GM12872 (cell line): Measurements from ENCODE around the gene NINL.

Experiments
- CTCF ChIP-seq: IDR thresholded peaks from 3 replicates; pipeline ENCODE4 v1.5.1; 2011; ENCODE audit warnings: low read depth, mild to moderate bottlenecking, low read length, moderate library complexity; ENCODE audit not compliant: insufficient read depth

Gene NINL

GRCh38 chr20:25497586-25498279 lies 87.6 kb downstream of the NINL start:
- no peak for TF ChIP-seq CTCF

- no peak for TF ChIP-seq CTCF
These were observed 88.3 kb downstream of the NINL start for GRCh38 chr20:25496968-25497401.

- no peak for TF ChIP-seq CTCF
These were observed 89.0 kb downstream of the NINL start for GRCh38 chr20:25496165-25496967.

GRCh38 chr20:25495189-25495824 lies 90.0 kb downstream of the NINL start:
- TF ChIP-seq CTCF = no peak

GRCh38 chr20:25494506-25495188 lies 90.7 kb downstream of the NINL start:
- TF ChIP-seq CTCF = no peak

- TF ChIP-seq CTCF = no peak
These were observed 91.4 kb downstream of the NINL start for GRCh38 chr20:25493748-25494505.

GRCh38 chr20:25493137-25493536 lies 92.2 kb downstream of the NINL start:
- TF ChIP-seq CTCF = no peak
